HG02852 (cell line): ENCODE results near the gene TM6SF1.
"Not testable (repeated sequence)": the region's sequence is repeated elsewhere in the genome, so short reads cannot be mapped to it uniquely, and the experiment has no call there.

ENCODE experiments used
- ATAC-seq: cut with Tn5 transposase; IDR thresholded peaks from one replicate; pipeline ENCODE4 v1.9.1; 2021; ENCODE audit warnings: mild to moderate bottlenecking, moderate library complexity; ENCODE audit not compliant: unreplicated experiment

The TM6SF1 gene

DNA sequence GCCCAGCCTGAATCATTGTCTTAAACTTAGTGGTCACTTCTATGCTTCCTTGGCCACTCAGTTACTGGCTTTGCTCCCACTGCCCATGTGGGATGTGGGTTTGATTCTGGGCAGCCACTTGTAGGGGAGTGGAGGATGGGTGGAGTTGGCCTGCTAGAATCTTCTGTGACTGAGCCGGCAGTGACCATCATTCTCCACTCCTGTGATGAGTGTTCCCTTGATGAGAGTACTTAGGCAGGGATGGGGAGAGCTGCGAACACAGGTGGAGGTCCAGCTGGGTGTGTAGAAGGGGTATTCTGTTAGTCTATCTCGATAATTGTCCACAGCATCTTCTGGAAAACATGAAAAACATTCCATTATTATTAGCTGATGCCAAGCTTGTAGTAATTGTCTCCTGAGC is 8.0 kb downstream of the TM6SF1 start:
- no peak for ATAC-seq

DNA sequence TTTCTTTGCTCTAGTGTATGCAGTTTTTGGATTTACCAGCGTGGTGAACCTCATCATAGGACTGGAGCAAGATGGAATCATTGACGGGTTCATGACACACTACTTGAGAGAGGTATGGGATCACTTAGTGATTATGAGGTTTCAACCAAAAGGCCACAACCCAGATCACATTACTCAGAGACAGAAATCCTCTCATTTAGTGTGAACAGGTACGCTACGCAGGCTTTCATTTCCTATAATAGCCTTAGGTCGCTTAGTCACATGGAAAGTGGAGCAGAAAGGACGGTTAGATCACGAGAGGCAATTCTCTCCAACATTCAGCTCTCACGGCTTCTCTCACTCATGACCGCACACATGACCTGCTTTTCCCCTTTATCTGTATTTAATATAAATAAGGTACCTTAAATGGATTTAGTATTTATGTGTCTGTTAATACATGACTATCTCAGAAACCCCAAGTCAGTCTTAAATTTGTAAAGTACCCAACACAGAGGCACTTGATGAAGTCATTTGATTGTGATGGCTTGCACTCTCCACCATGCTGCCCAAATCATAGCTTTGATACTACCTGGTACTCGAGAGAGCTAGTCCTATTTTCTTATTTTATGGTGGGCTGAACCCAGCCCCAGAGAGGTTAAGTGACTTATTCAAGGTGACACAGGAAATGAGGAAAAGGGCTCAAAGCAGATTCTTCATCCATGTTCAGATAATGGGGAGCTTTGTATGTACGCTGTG is 8.6 kb downstream of the TM6SF1 start:
- peak; percentile 78 for ATAC-seq

DNA sequence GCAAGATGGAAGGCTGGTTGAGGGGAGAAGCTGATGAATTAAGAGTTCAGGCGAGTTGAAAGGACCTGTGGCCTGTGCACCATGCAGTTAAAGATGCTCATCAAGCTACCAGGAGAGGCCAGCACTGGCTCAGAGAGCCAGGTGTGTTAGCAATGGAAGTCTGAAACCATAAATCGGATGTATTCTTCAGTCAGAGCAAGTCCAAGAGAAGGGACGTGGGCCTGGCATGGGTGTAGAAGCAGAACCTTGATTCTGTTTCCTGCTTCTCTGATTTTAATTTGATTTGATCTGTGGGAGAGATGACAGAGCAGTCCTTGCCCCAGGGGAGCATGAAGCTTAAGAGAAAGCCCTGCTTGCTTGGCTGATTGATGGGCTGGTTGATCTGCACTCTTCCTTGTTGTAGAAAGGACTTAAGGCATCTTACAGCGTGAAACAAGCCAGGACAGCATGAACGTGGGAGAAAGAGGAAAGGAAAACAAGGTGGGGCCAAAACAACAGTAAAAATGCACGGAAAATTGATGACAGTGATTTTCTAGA is 10.9 kb downstream of the TM6SF1 start:
- ATAC-seq, result no peak

DNA sequence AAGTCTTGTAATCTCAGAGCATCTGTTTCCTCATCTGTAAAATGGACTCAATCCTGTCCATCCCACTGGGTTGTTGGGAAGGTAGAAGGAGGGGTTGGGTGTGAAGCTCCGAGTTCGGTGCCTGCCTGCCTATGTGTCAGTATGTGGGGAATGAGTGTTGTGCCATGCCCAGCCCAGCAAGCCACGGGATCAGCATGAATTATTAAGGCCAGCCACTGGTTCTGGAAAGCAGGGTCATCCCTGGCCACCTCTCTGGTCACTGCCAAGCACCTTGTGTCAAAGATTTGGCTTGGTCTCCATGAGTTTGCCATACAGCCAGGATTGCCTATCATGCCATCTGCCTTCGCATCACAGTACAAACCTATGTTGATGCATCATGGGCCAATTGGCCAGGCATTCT is 11.5 kb downstream of the TM6SF1 start:
- ATAC-seq, result no peak

DNA sequence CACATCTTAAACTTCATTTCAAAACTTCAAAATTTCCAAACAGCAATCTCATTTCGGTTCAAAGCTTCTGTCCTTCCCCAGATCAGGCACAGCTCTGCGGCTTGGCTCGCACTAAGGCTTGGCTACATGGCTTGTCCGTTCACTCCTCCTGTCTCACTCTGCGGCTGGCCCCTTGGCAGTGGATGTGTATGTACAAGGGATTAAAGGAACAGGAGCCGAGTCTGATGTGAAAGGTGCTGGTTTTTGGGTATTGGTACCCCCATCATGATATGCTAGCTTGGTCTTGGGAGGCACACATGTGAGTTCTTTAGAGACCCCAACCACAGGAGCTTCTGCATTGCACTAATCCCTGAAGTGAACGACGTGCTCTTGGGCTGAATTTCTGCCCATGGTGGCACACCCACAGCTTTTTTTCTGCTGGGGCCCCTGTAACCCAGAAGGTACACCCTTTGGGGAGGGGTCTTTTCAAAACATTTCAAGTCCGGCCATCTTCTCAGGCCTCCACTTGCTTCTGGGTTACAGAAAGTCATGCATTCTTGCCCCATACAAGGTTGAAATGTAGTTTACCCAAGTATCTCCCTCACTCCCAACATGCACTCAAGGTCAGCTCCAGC is 12.6 kb downstream of the TM6SF1 start:
- no peak for ATAC-seq

DNA sequence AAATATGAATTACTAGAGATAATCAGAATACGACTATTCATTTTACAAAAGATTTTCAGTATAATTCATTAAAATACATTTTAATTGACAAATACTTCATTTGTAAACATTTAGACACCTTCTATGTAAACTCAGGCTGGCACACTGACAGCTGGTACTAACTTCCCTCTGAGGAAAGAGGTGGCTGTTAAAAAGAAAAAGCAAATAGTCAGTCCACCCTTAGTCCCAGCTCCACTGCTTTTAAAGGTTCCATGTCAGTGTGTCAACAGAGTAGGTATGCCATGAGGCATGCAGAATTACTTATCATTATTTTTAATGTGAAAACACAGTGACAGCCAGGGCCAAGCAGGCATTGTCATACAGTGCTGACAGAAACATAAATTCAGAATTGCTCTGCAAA is 16.1 kb downstream of the TM6SF1 start:
- no peak for ATAC-seq

DNA sequence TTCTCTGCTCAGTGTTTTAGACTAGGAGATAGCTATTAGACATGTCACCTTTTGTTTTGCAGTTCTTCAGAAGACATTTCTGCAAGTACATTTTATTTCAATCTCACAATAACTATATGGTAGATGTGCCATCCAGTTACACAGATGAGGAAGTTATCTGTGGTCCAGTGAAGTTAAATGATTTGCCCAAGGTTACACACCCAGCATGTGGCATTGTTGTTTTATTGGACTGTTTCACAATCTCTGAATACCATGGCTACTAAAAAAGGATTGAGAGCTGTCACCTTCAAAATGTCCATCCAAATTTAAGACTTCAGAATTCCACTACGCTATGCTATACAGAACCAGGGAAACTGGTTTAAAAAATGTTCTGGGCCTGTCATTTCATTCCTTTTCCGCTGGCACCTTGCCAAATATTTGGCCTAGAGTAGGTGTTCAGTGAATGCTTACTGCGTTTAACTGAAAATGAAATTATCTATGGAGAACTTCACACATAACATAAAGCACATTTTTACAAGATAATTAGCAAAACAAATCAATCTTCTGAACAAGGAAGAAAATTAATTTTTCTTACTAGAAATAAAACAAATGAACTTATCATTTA is 20.2 kb downstream of the TM6SF1 start:
- no peak for ATAC-seq

DNA sequence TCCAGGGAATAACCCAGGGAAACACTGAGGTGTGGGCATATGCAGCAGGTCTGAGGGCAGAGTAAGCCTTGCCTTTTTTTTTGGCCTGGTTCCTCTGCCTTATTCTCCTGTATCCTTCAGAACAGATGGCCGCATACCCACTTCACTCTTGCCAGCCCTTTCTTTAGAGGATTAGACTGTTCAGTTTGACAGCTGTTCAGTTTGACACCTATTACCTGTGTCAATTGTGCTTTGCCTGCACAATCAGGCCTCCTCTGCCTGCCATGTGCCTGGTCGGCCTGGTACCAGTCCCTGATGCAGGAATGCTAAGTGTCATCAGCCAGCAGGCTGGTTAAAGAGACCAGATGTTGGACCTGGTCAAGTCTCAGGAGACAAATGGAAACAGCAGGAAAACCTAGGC is 22.3 kb downstream of the TM6SF1 start:
- ATAC-seq, result no peak

DNA sequence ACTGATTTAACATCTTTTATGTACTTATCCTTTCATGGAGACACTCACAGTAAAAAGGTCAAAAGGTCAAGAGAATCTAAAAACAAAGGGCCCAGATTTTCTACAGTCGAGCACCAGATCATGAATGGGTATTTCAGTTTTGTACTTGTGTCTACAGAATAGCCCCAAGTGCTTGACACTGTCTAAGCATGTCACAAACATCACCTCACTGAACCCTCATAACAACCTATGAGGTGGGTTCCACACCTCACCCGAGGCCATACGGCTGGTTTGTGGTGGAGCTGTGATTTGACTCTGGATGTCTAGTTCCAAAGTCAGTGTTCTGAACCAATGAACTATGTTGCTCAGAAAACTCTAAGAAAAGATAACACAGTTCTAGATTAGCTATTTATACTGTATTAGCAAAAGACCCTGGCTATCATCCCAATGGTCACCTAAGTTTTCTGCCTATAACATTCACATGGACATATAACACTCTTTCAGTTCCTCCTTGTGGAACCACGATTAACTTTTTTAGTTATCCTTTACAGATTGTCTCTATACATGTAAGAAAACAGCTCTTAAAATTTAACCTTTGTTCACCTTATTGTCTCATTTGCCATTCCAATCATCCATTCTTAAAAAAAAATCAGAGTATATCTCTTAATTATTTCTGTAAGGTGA is 25.5 kb downstream of the TM6SF1 start:
- no peak for ATAC-seq

DNA sequence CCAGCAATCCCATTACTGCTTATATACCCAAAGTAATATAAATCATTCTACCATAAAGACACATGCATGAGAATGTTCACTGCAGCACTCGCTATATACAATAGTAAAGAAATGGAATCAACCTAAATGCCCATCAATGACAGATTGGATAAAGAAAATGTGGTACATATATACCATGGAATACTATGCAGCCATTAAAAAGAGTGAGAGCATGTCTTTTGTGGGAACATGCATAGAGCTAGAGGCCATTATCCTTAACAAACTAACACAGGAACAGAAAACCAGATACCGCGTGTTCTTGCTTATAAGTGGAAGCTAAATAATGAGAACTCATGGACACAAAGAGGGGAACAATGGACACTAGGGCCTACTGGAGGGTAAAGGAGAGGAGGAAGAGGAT is 34.7 kb downstream of the TM6SF1 start:
- not testable (repeated sequence) for ATAC-seq

DNA sequence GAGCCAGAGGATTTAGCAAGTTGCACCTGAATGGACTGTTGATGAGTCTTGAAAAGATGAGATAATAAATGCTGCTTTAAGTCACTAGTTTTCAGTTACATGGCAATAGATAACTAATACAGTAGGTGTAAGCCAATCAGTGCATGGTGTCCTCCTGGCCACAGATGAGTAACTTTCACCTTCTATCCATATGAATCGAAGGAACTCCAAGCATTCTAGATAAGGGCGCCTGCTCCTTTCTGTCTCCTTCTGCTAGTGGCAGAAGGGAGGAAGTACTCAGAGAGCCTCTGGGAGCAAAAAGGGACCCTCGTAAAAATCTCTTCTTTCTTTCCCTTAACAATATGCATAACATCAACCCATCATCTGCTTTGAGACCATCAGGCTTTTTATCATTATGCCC is 37.3 kb downstream of the TM6SF1 start:
- ATAC-seq, result no peak

DNA sequence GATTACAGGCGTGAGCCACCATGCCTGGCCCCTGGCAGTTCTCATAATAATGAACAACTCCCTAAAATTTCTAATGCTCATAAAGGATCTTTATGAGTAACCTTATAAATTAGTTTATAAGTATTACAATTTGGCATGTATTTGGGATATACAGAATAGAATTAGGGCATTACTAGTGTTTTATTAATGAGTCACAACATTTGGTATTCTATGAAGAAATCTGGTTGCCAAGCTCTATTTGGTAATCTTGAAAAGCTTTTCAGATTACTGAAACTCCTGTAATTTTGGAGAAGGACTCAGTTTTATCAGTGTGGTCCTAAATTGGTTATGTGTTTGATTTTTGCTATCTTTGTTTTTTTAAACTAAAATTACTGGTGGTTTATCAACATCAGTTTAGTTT is 45.8 kb downstream of the TM6SF1 start:
- ATAC-seq, result no peak

DNA sequence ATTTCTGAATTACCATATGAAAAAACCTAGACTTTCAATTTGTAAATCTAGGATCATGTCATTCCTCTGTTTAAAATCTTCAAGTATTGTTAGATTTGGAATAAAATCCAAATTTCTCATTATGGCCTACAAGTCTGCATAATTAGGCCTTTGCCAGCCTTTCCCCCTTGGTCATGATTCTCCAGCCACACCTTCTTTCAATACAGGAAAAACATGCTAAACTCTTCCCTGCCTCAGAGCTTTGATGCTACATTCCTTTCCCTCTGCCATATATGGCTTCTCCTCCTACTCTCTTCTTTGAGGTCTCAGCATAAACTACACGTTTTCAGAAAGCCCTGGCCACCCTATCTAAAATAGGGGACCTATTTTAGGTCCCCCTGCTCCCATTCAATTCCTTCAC is 48.5 kb downstream of the TM6SF1 start:
- ATAC-seq, result no peak

DNA sequence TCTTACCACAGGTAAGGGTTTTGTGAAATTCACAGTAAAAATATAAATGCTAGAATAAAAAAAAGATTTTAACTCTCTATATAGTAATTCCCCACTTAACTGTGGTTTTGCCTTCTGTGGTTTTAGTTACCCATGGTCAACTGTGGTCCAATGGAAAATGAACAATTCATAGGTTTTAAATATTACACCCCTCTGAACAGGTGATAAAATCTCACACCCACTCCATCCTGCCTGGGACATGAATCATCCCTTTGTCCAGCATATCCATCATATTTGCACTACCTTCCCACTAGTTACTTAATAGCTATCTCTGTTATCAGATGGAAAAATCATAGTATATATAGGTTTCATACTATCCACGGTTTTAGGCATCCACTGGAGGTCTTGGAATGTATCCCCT is 50.9 kb downstream of the TM6SF1 start:
- no peak for ATAC-seq

DNA sequence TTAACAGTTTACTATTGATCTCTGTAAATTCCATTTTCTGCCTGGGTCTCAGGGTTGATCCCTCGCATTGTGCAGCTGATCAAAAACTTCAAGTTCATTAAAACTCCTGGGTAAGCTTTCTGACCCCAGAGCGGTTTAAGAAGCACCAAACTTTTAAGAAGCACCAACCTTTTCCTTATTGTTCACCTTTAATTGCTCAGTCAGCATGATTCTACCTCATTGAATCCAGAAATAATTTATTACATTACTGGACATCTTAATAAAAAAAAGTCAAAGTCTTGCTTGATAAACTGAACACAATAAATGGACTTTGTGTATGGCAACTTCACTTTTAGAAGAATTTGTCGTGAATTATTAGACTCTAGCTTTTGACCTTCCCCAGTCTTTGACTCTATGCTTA is 53.3 kb downstream of the TM6SF1 start:
- no peak for ATAC-seq

DNA sequence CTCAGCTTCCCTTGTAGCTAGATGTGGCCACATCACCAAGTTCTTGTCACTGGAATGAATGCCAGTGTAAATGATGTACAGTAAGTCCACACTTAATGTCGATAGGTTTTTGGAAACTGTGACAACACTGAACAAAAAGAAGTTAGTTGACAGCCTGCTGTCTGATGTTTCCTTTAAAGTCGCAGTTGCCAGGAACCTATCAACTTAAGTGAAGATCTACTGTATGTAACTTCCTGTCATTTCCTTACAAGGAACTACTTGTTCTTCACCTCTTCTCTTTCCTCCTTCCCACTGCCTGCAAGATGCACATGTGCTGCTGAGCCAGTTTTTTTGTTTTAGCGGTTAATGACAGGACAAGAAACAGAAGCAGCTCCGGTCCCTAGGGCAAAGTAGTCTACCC is 55.6 kb downstream of the TM6SF1 start:
- ATAC-seq, result no peak

DNA sequence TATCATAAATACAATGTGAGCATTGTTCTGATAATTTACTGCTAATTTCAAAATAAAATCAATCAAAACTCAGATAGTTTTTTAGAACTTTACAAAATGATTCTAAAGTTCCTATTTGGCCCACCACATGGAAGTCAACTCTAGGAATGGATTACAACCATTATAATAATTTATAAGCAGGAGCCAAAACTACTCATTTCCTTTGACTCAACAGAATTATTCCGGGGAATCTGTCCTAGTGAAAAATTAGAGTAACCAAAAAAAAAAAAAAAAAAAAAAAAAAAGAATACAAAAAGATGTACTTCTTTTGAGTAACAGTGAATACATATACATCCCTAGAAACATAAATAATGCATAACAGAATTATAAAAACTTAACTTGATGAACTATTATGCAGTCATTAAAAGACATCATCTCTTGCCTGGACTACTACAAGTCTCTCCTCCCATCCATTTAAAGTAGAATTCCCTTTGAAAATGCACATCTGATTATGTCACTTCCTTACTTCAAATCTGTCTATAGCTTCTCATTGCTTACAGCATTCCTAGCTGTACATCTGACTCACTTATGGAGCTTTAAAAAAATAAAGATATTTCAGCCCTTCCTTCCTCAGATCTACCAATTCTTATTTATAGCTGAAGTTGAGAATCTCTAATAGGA is 56.8 kb downstream of the TM6SF1 start:
- ATAC-seq, result no peak

DNA sequence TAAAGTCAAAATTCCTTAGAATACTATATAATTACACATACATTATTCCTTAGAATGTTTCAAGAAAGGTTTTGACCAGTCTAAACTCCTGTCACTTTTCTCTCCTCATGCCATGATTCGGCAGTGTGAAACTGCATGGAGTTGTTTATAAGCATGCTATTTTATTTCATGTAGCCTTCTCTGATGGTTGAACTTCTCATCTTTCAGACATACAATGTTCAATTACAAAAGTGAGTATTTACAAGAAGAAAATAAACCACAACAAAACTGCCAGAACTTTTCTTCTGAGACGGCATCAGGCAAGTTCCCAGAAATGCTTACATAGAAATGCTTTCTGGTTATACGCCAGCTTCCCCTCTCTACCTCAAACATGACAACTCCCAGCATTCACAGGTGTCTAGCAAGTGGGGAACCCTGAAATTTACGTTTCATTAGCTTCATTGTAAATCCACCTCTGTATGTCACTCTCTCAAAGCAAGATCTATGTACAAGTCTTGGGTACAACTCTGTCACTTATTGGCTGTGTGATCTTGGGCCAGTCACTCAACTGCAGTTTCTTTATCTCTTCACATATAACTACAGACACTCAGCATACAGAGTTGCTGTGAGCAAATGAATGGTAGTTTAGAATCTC is 57.4 kb downstream of the TM6SF1 start:
- ATAC-seq, result no peak

DNA sequence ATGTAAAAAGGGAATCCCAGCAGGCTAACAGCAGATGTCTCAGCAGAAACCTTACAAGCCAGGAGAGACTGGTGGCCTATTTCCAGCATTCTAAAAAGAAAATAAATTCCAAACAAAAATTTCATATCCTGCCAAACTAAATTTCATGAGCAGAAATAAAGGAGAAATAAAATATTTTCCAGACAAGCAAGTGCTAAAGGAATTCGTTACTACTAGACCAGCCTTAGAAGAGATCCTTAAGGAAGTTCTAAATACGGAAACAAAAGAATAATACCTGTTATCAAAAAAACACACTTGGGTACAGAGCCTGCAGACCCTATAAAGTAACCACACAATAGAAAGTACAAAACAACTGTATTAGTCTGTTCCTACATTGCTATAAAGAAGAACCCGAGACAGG is 58.8 kb downstream of the TM6SF1 start:
- ATAC-seq, result no peak

DNA sequence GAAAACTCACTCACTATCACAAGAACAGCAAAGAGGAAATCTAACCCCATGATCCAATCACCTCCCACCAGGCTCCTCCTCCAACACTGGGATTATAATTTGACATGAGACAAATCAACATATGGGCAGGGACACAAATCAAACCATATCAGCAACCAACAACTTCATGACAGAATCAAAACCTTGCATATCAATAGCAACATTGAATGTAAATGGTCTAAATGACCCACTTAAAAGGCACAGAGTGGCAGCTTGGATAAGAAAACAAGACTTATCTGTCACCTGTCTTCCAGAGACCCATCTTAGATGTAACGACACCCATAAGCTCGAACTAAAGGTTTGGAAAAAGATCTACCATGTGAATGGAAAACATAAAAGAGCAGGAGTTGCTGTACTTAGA is 59.4 kb downstream of the TM6SF1 start:
- ATAC-seq, result no peak

DNA sequence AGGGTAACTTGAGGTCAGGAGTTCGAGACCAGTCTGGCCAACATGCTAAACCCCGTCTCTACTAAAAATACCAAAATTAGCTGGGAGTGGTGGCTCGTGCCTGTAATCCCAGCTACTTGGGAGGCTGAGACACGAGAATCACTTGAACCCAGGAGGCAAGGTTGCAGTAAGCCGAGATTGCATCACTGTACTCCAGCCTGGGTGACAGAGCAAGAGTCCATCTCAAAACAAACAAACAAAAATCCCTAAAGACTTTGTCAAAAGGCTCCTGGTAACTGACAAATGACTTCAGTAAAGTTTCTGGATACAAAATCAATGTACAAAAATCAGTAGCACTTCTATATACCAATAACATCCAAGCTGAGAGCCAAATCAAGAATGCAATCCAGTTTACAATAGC is 62.1 kb downstream of the TM6SF1 start:
- ATAC-seq, result not testable (repeated sequence)
